HG03457 (cell line): ENCODE measurements around the gene KRT73.
"Not testable (repeated sequence)": the region's sequence is repeated elsewhere in the genome, so short reads cannot be mapped to it uniquely, and the experiment has no call there.

Experiments
- ATAC-seq: cut with Tn5 transposase; IDR thresholded peaks from one replicate; pipeline ENCODE4 v1.9.1; 2021; ENCODE audit warnings: moderate number of reproducible peaks; ENCODE audit not compliant: unreplicated experiment

KRT73 gene

DNA sequence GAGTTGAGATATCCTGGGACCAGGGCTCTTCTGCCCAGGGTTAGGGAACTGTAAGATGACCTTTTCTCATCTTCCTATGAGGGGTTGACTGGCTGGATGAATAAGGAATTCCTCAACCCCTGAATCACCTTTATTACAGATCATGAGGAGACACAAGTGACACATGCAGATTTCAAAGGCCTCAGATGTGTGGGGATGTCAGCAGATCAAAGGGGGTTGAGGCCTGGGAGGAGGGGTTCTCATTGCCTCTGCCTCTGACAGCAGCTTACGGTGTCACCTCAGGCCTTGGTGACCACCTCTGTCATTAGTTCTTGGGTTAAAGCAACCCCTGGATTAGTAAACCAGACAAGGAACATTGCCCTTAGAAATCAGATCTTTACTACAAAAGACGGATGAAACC lies 15.0 kb downstream of the KRT73 start:
- no peak for ATAC-seq

DNA sequence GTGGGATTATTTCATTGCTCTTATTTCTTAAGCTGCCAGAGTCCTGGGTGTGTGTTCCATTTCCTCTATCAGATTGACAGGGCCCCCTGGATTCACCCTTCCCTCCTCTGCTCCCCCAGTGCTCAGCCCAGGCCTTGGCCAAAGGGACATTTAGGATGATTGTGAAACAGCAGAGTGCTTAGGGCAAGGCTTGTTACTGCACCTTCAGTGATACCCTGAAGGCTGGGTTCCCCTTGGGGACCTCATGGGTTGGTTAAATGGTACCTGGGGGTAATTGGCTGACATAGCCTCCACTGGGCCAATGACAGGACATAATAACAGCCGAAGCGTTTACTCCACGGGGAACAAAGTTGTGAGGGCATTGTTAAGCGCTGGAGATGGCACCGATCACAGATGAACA lies 15.8 kb downstream of the KRT73 start:
- no peak for ATAC-seq

DNA sequence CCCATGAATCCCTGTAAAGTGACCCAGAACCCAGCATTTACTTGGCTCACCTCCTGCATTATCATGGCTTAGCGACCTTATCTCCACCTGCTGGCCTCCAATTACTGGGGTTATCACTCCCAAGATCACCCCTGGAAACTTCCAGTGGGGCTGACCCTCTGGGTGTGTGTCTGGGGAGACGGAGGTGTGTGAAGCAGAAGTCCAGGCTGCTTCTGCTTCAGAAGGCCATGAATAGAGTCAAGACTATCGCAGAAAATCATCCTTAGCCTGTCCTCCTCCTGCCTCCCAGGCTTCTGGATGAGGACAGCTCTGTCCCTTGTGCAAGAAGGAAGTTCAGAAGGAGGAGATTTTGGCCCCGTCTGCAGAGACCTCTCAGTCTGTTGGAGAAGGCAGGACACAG lies 16.7 kb downstream of the KRT73 start:
- ATAC-seq, result no peak

DNA sequence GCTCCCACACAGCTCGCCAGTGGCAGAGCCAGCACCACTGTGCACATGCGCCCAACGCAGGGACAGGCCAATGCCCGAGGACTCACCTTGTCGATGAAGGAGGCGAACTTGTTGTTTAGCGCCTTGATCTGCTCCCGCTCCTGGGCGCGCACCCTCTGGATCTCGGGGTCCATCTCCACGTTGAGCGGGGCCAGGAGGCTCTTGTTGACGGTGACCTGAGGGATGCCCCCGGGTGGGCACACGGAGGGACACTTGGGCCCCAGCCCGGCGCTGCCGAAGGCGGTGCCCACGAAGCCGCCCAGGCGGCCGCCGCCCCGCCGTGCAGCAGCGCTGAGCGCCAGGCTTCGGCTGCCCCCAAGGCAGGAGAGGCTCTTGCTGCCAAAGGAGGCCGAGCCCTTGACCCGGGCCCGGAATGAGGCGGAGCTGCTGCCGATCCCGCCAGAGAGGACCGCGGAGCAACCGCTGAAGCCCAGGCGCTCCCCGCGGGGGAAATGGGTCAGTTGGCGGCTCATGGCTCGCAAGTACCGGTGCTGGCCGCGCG lies 17.3 kb downstream of the KRT73 start, which contains the start of gene KRT72:
KRT72 (minus strand) TSS at position 523 of the 541 bp plus-strand sequence; CDS start at position 512, 11 bp downstream.
- ATAC-seq, result no peak

DNA sequence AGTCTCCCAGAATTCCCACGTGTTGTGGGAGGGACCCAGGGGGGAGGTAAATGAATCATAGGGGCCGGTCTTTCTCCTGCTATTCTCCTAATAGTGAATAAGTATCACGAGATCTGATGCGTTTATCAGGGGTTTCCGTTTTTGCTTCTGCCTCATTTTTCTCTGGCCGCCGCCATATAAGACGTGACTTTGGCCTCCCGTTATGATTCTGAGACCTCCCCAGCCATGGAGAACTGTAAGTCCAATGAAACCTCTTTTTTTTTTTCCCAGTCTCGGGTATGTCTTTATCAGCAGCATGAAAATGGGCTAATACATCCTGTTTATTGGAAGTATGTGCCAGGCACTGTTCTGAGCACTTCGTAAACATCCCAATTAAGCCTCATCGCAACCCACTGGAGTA lies 17.9 kb downstream of the KRT73 start:
- no peak for ATAC-seq

DNA sequence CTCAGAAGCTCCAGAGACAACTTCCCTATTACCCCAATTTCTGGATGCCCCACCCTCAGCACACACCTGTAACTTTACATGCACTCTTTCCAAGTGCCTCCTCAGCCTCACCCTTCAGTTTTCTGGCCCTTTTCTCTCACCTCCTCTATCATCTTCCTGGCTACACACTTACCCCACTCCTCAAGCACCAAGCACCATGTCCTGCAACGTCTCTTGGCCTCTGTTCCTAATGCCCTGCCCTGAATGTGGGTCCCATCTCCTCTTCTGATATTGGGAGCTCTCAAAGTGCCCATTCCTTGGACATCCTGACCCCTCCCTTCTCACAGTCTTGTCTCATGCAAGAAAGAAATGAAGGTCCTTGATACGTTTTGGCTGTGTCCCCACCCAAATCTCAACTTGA lies 18.3 kb downstream of the KRT73 start:
- ATAC-seq, result no peak

DNA sequence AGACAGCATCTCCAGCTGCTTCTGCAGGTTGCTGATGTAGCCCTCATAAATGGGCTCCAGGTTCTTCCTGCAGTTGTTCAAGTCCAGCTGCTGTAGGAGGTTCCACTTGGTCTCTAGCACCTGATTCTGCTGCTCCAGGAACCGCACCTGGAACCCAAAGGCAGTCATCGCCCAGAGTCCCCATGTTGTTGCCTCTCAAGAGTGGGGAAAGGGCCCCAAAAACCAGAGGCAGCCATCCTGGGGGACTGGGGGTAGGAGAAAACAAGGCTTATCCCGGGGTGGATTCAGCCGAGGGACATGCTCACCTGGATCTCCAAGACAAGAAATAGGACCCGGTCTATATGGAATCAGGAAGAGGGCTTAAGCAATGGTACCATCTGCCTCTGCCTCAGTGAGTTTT lies 19.4 kb downstream of the KRT73 start:
- no peak for ATAC-seq

DNA sequence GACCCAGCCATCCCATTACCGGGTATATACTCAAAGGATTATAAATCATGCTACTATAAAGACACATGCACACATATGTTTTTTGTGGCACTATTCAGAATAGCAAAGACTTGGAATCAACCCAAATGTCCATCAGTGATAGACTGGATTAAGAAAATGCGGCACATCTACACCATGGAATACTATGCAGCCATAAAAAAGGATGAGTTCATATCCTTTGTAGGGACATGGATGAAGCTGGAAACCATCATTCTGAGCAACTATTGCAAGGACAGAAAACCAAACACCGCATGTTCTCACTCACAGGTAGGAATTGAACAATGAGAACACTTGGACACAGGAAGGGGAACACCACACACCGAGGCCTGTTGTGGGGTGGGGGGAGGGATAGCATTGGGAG lies 24.1 kb downstream of the KRT73 start:
- ATAC-seq, result not testable (repeated sequence)

DNA sequence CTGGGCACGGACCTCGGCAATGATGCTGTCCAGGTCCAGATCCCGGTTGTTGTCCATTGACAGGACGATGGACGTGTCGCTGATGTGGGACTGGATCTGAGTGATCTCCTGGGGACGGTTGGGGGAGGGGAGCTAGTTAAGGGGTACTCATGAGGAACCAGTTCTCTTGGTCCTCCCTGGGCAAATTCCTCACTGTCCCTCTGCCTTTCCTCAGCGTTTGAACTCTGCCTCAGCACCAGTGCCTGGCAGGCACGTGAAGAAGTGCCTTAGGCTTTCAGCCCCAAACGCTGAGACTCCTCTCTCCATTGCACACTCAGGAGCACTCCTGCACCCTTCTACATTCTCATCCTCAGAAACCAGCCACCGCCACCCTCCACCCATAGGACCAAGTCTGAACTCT lies 26.8 kb downstream of the KRT73 start:
- no peak for ATAC-seq

DNA sequence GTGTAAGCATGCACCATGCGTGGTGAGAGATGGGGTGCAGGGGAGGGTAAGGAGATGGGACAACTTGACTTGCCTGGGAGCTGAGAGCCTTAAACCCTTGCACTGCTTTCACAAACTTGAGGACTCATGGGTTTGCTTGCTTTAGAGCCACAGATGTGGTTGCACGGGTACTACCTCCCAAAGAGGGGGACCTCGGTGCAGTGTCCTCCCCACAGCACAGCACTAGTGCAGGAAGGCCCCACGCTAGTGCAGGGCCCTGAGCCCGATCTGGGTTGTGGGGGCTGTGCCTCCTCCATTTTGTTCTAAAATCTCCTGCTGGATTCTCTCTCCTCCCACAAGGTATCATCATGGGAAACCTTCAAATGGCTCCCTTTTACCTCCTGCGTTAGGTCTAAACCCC lies 28.3 kb downstream of the KRT73 start:
- no peak for ATAC-seq

DNA sequence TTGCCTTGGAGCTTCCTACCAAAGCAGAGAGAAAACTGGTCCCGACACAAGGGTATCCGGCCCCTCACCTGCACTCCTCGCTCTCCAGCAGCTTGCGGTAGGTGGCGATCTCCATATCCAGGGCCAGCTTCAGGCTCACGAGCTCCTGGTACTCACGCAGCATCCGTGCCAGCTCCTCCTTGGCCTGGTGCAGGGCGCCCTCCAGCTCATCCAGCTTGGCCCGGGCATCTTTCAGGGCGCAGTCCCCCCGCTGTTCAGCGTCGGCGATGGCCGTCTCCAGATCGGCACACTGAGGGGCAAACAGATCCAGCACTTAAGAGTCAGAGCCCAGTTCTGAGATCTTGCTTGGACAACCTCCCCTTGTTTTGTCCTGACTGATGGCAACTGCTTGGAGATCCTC lies 30.8 kb downstream of the KRT73 start:
- no peak for ATAC-seq

DNA sequence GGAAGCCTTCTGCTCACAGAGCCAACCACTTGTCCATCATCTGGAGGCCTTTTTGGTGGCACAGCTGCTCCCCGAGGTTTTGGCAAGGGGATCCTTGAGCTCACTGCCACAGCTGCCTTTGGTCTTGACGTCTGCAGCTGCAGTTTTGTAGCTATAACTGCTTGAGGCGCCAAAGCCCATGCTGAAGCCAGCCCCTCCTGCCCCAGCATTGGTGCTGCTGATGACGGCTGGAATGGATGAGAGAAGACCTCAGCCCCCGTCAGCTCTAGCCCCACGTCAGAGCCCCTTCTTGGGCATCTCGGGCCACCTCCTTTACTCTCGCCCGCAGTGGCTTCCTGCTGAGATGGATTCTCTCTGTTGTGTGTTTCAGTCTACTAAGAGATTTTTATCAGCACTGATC lies 32.4 kb downstream of the KRT73 start:
- ATAC-seq, result no peak

DNA sequence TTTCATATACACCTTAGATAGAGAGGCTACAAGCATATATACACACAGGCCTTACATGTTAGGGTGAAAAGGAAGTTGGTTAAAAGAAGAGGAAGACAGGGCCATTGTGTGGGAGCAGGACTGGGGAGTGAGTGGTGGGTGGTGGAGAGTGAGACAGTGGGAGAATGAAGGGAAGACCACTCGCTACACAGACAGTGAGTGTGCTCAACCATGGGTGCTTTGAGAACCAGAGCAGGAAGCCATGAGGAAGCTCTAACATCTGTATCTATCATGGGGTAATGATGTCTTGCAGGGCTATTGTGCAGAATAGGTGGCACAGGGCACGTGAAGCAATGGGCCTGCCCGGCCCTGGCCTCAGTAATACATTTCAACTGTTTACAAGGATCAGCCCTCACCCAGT lies 33.3 kb downstream of the KRT73 start:
- ATAC-seq, result no peak

DNA sequence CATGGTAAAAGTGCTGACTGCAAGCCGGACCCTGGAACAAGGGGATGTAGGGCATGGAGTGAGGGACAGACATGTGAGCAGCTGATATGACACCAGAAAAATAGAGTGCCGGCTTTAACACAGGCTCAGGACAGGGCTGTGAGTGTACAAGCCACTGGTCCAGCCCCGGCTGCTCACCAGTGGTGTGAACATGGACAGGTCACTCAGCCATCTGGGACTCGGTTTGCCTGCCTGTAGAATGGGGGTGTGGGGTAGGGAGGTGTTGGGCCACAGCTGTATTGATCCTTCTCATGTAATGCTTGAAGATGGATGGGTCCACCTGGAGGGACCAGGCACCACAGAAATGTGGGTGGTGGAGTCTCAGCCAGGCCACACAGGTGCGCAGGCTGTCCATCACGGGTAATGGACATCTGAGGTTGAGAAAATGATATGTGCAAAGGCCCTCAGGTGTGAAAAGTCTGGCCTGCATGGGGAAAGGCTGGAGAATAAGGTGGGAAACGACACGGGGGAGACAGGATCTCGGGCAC lies 34.1 kb downstream of the KRT73 start:
- ATAC-seq, result no peak

DNA sequence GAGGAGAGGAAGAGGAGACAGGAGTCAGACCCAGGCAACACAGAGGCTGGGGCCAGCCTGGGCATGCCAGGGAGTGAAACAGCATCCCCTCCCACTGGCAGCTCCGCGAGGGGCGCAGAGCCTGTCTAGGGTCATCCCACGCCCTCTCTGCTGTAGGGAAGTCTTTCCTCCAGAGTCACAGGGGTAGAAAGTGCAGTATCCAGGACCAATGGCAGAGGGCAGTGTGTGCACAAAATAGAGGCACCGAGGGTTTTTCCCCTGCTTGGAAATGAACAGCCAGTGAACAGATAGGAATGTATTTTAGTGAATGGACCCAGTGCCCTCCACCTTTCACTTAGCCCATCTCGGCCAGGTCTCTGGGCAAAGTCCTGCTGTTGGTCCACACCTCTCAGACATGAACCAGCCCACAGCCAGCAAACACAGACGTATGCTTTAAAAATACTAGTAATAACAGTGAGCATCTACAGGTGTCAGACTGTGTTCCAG lies 35.3 kb downstream of the KRT73 start:
- no peak for ATAC-seq

DNA sequence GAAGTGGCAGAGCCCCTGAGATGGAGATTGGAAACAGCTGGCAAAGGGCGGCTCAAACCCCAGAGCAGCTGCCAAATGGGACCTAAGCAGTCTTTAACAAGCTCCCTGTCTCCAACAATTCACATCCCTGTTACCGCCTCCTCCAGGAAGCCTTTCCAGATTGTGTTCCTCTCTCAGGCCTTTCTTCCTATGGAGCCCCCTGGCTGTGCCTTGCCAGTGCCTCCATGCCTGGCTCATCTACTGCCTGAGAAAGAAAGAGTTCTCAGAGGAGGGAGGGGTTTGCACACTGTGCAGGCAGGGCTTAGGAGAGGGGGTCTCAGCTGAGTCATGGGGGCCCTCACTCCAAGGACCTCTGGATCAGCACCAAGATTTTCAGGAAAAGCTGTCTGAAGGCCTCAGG lies 35.9 kb downstream of the KRT73 start:
- no peak for ATAC-seq

DNA sequence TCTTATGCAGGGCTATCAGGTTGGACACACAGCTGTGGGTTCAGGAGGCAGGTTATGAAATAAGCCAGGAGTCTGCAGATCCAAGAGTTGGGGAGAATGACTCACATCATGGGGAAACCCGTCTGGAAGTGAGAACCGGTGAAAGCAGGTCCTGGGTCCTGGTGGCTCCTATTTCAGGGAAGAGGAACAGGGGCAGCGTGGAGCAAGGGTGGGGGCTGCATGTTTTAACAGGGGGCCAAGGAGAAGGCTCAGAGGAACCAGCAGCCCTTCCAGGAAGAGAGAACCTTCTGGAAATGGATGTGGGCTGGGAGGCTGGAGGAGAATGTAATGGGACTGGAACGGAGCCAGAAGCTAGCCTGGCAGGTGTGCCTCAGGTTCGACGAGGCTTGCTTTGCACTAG lies 36.9 kb downstream of the KRT73 start:
- ATAC-seq, result no peak

DNA sequence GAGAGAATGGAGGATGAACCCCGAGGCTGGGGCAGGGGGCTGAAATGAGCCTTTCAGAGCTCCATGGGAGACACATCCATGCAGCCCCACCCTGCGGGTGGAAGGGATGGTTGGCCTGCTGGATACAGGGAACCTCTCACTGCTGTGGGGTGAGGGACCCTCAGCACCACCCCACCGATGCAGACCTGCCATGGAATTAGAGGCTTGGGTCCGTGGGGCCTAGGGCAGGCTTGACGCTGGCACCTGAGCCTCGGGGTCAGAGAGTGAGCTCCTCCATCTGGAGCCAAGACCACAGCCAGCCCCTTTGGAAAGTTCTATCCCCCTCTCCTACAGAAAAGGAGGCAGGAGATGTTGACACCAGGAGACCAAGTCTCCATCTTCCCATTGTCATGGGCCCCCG lies 37.3 kb downstream of the KRT73 start:
- ATAC-seq, result no peak

DNA sequence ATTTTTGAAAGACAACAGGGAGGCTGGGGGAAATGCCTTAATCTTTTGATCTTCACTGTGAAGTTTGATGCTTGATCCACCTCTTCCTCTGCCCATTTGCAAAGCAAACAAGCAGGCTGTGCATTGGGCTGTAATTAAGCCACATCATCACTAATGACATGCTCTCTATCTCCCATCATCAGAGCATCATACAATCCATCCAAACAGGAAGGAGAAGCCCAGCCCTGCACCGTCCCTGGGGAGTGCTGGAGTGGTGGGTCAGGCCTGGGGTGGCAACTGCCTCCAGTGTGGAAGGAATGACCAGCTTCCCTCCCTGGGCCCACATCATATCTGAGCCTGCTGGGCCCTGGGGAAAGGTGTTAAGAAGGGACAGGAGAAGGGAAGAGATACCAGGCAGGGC lies 37.9 kb downstream of the KRT73 start:
- ATAC-seq, result no peak

DNA sequence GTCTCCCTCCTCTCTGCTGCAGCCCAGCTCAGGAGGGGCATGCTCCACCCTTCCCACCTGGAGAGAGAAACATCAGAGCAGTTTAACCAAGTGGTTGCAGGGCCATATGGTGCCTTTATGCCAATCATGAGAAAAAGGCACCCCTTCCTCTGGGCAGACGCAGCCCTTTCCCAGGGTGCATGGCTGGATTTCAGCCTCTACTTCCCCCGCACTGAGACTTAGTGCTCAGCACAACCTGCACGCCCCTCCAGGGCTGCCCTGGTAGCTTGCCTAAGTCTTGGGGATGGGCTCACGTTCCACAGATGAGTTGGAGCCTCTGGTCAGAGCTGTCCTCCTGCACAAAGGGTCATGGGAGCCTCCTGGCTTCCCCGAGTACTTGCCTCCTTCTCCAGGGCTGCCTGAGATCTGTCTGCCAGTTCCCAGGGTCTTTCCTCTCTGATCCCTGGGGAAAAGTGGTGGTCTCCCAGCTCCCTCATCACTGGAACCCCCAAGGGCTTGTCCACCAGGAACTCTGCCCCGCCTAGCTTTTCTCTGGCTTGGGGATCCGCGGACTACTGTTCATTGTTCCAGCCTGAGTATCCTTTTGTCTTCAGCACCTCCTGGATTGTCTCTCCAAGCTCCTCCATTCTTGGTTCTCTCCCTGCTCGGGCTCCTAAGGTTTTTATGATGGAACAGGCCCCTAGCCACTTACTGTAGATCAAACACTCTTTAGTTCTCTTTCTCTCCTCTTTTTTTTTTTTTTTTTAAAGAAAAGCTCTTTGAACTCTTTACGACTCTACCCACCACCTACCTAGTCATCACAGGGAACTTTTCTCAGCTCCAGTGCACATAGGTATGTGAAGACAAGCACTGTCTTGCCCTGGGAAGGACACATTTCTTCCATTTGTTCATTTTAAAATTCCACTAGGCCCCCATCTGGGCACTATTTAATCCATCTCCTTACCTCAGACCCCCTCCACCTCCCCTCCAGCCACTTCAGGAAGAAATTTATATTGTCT lies 38.6 kb downstream of the KRT73 start:
- no peak for ATAC-seq

DNA sequence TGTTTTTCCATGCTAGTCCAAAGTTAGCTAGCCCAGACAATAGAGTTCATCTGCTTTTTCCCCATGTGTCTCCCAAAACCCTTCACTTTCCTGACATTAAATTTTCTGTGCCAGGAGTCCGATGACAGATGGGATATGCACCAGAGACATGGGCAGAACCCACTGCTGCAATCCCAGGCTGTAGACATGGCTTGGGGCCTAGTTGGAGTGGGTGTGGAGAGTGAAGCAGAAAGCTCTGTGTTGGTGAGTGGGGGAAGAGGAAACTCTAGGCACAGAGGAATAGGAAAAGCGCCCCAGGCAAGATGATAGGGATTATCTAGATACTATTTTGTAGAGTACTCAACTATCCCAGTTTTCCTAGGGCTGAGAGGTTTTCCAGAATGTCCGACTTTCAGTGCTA lies 39.9 kb downstream of the KRT73 start:
- ATAC-seq, result no peak

DNA sequence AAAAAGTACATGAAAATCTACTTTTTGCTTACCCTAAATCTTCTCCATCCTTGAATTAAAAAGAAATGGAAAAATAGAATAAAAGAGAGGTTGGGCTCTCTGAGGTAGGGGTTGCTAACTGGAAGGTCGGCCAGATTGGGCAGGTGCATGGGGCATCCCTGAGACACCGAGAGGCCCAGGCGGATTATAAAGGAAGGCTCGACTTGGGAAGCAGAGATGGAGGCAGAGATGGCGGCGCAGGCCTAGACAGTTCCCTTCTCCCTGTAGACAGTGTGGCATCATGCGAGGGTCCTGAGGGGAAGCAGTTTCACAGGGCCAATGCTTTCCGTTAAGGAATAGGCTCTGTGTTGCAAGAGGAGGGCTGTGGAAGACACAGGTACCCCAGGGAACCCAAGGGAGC lies 41.0 kb downstream of the KRT73 start:
- ATAC-seq, result no peak
